Activated naive CD8-positive, alpha-beta T cell treated with anti-CD3 and anti-CD28 coated beads, Interleukin-2, amount 50 U/mL, for 24 hours (primary cell): Measurements from ENCODE around the gene GLOD5.

Experiments
- ATAC-seq: fragments of 150-1000 bp; cut with Tn5 transposase; one replicate; pipeline ENCODE4 v1.10.0; 2021
- DNase-seq: peaks from one replicate; pipeline ENCODE4 v3.0.0; 2021
- H3K27ac Mint-ChIP-seq: one replicate; pipeline ENCODE4 v1.8.0; 2021; ENCODE audit warnings: mild to moderate bottlenecking, mixed read lengths
- H3K27me3 Mint-ChIP-seq: one replicate; pipeline ENCODE4 v1.8.0; 2021; ENCODE audit warnings: mixed read lengths
- H3K36me3 Mint-ChIP-seq: one replicate; pipeline ENCODE4 v1.8.0; 2021; ENCODE audit warnings: low read depth, mixed read lengths
- H3K4me1 Mint-ChIP-seq: one replicate; pipeline ENCODE4 v1.8.0; 2021; ENCODE audit warnings: mixed read lengths
- H3K4me3 Mint-ChIP-seq: one replicate; pipeline ENCODE4 v1.8.0; 2021; ENCODE audit warnings: mild to moderate bottlenecking, moderate library complexity, mixed read lengths
- H3K9me3 Mint-ChIP-seq: one replicate; pipeline ENCODE4 v1.8.0; 2021; ENCODE audit warnings: mixed read lengths

GLOD5 gene

GRCh38 chrX:48782795-48783194, 21.2 kb downstream of the GLOD5 start:
- Mint-ChIP-seq H3K4me1 (no peaks in the 10 kb centered on the region), H3K27ac (no peak overlapping the region), H3K4me3 (no peak overlapping the region), H3K27me3 (peaks cover 4% of the 10 kb centered on the region), H3K9me3 (no peaks in the 10 kb centered on the region), H3K36me3 (no peaks in the 10 kb centered on the region)
- ATAC-seq (no peak), DNase-seq (no peak)

- ATAC-seq (no peak), DNase-seq (no peak)
- H3K4me3 Mint-ChIP-seq, result no peak overlapping the region
- H3K27me3 Mint-ChIP-seq, result peaks cover 4% of the 10 kb centered on the region
- peaks cover 3% of the 10 kb centered on the region for H3K4me1 Mint-ChIP-seq
- H3K36me3 Mint-ChIP-seq, result no peaks in the 10 kb centered on the region
- no peak overlapping the region for H3K27ac Mint-ChIP-seq
- H3K9me3 Mint-ChIP-seq, result no peaks in the 10 kb centered on the region
Measured at GRCh38 chrX:48784726-48785125, 23.2 kb downstream of the GLOD5 start.

GRCh38 chrX:48785186-48785539, 23.6 kb downstream of the GLOD5 start:
- Mint-ChIP-seq H3K36me3 (no peaks in the 10 kb centered on the region), H3K4me1 (peaks cover 3% of the 10 kb centered on the region), H3K27ac (no peak overlapping the region), H3K9me3 (no peaks in the 10 kb centered on the region), H3K4me3 (no peak overlapping the region), H3K27me3 (peaks cover 4% of the 10 kb centered on the region)
- DNase-seq, result no peak
- ATAC-seq, result no peak

GRCh38 chrX:48785540-48786214, 24.1 kb downstream of the GLOD5 start:
- H3K4me1 Mint-ChIP-seq, result peaks cover 3% of the 10 kb centered on the region
- ATAC-seq, result no peak
- H3K36me3 Mint-ChIP-seq, result no peaks in the 10 kb centered on the region
- no peak overlapping the region for H3K27ac Mint-ChIP-seq
- no peak overlapping the region for H3K4me3 Mint-ChIP-seq
- H3K9me3 Mint-ChIP-seq, result no peaks in the 10 kb centered on the region
- peaks cover 4% of the 10 kb centered on the region for H3K27me3 Mint-ChIP-seq
- DNase-seq, result no peak

- no peak within 1 kb of the TSS for H3K27ac Mint-ChIP-seq
- no peak within 1 kb of the TSS for H3K4me3 Mint-ChIP-seq
- no peaks in the 10 kb centered on the region for H3K36me3 Mint-ChIP-seq
- ATAC-seq, result no peak
- no peak for DNase-seq
- H3K4me1 Mint-ChIP-seq, result peaks cover 3% of the 10 kb centered on the region
- peaks cover 4% of the 10 kb centered on the region for H3K27me3 Mint-ChIP-seq
- no peaks in the 10 kb centered on the region for H3K9me3 Mint-ChIP-seq
Measured at GRCh38 chrX:48786341-48786800, 24.8 kb downstream of the GLOD5 start, which contains the start of gene GATA1. GATA1 (plus strand) TSS chrX:48786590; CDS start chrX:48791110, 4,520 bp downstream.

GRCh38 chrX:48786825-48787504, 25.4 kb downstream of the GLOD5 start:
- Mint-ChIP-seq H3K27ac (no peak overlapping the region), H3K4me3 (no peak overlapping the region), H3K4me1 (peaks cover 3% of the 10 kb centered on the region), H3K9me3 (no peaks in the 10 kb centered on the region), H3K36me3 (no peaks in the 10 kb centered on the region), H3K27me3 (peaks cover 4% of the 10 kb centered on the region)
- DNase-seq (no peak), ATAC-seq (no peak)

- no peaks in the 10 kb centered on the region for H3K36me3 Mint-ChIP-seq
- no peaks in the 10 kb centered on the region for H3K9me3 Mint-ChIP-seq
- peaks cover 3% of the 10 kb centered on the region for H3K4me1 Mint-ChIP-seq
- no peak overlapping the region for H3K27ac Mint-ChIP-seq
- peaks cover 4% of the 10 kb centered on the region for H3K27me3 Mint-ChIP-seq
- ATAC-seq, result no peak
- DNase-seq, result no peak
- H3K4me3 Mint-ChIP-seq, result no peak overlapping the region
Measured at GRCh38 chrX:48787505-48788443, 26.2 kb downstream of the GLOD5 start.

GRCh38 chrX:48789366-48790220, 28.0 kb downstream of the GLOD5 start:
- Mint-ChIP-seq H3K36me3 (no peaks in the 10 kb centered on the region), H3K27ac (no peak overlapping the region), H3K9me3 (no peaks in the 10 kb centered on the region), H3K4me1 (peaks cover 3% of the 10 kb centered on the region), H3K27me3 (peaks cover 4% of the 10 kb centered on the region), H3K4me3 (no peak overlapping the region)
- ATAC-seq, result no peak
- DNase-seq, result no peak

GRCh38 chrX:48790477-48790876, 28.9 kb downstream of the GLOD5 start:
- H3K27me3 Mint-ChIP-seq, result peaks cover 4% of the 10 kb centered on the region
- no peaks in the 10 kb centered on the region for H3K9me3 Mint-ChIP-seq
- peaks cover 3% of the 10 kb centered on the region for H3K4me1 Mint-ChIP-seq
- no peaks in the 10 kb centered on the region for H3K36me3 Mint-ChIP-seq
- H3K4me3 Mint-ChIP-seq, result no peak overlapping the region
- ATAC-seq (no peak), DNase-seq (no peak)
- no peak overlapping the region for H3K27ac Mint-ChIP-seq

GRCh38 chrX:48791063-48791820, 29.7 kb downstream of the GLOD5 start:
- peaks cover 4% of the 10 kb centered on the region for H3K27me3 Mint-ChIP-seq
- DNase-seq, result no peak

GRCh38 chrX:48792219-48792618, 30.7 kb downstream of the GLOD5 start:
- no peak for DNase-seq
- H3K36me3 Mint-ChIP-seq, result no peaks in the 10 kb centered on the region
- H3K4me3 Mint-ChIP-seq, result no peak overlapping the region
- no peak for ATAC-seq
- peaks cover under 1% of the 10 kb centered on the region for H3K27me3 Mint-ChIP-seq
- no peaks in the 10 kb centered on the region for H3K9me3 Mint-ChIP-seq
- peaks cover 3% of the 10 kb centered on the region for H3K4me1 Mint-ChIP-seq
- H3K27ac Mint-ChIP-seq, result no peak overlapping the region

More at GRCh38 chrX:48791063-48791820, 29.7 kb downstream of the GLOD5 start:
- Mint-ChIP-seq H3K36me3 (no peaks in the 10 kb centered on the region), H3K4me3 (no peak overlapping the region), H3K9me3 (no peaks in the 10 kb centered on the region), H3K4me1 (peaks cover 3% of the 10 kb centered on the region), H3K27ac (no peak overlapping the region)
- ATAC-seq, result no peak

GRCh38 chrX:48793935-48794334, 32.4 kb downstream of the GLOD5 start:
- Mint-ChIP-seq H3K4me1 (peaks cover 3% of the 10 kb centered on the region), H3K4me3 (no peak overlapping the region), H3K27ac (no peak overlapping the region), H3K9me3 (no peaks in the 10 kb centered on the region), H3K36me3 (no peaks in the 10 kb centered on the region), H3K27me3 (no peaks in the 10 kb centered on the region)
- DNase-seq (no peak), ATAC-seq (no peak)

GRCh38 chrX:48794340-48794910, 32.9 kb downstream of the GLOD5 start:
- H3K36me3 Mint-ChIP-seq, result no peaks in the 10 kb centered on the region
- H3K27ac Mint-ChIP-seq, result no peak overlapping the region
- DNase-seq (no peak), ATAC-seq (no peak)
- no peak overlapping the region for H3K4me3 Mint-ChIP-seq
- H3K4me1 Mint-ChIP-seq, result no peaks in the 10 kb centered on the region
- no peaks in the 10 kb centered on the region for H3K9me3 Mint-ChIP-seq
- H3K27me3 Mint-ChIP-seq, result no peaks in the 10 kb centered on the region
